Regular cardiac myocyte (primary cell): ENCODE data around the gene SEMA4B. TPM values are rescaled to one million over a fixed set of nuclear protein-coding genes. Genes with fewer than 3 reads are reported as not detected.

ENCODE experiments used
- total RNA-seq: library from RNA; depleted of rRNA; stranded (reverse); fragments of >200 nt; gene quantifications from 2 replicates; pipeline ENCODE4 v1.2.3, GENCODE V29; 2014

Gene SEMA4B
- total RNA-seq, result 8.8 and 24.2 TPM in 2 replicates

GRCh38 chr15:90201130-90201943 is at the start of gene SEMA4B:
TSS of gene SEMA4B (plus strand) at chr15:90201330. CDS start at chr15:90201579, 249 bp downstream.

GRCh38 chr15:90233387-90234095 is 32.4 kb downstream of the SEMA4B start, which contains the start of gene CIB1:
TSS of gene CIB1 (minus strand) at chr15:90233941. CDS start at chr15:90233885, 56 bp downstream.

GRCh38 chr15:90234096-90234988 is 33.2 kb downstream of the SEMA4B start, which contains the start of gene GDPGP1:
TSS of gene GDPGP1 (plus strand) at chr15:90234209. CDS start at chr15:90240909, 6,700 bp downstream.

GRCh38 chr15:90249203-90249863 is 48.2 kb downstream of the SEMA4B start, which contains the start of gene TTLL13:
TSS of gene TTLL13 (plus strand) at chr15:90249556. CDS start at chr15:90250631, 1,075 bp downstream.

GRCh38 chr15:90265271-90266060 is 64.3 kb downstream of the SEMA4B start, which contains the start of gene NGRN:
TSS of gene NGRN (plus strand) at chr15:90265672. CDS start at chr15:90265713, 41 bp downstream.

Other genes starting within 250 kb of the SEMA4B start
- gene ZNF710, start 200.0 kb upstream of the SEMA4B start, total RNA-seq, result 5.1 and 11.3 TPM in 2 replicates
- gene IDH2, start 98.9 kb upstream of the SEMA4B start, total RNA-seq, result 35.2 and 51.6 TPM in 2 replicates
- 27.1 and 57.3 TPM in 2 replicates for gene CIB1, start 32.6 kb downstream of the SEMA4B start, total RNA-seq
- 3.9 and 4.2 TPM in 2 replicates for gene GDPGP1, start 32.9 kb downstream of the SEMA4B start, total RNA-seq
- gene TTLL13, start 48.2 kb downstream of the SEMA4B start, total RNA-seq, result not detected in 2 replicates
- 90.3 and 122 TPM in 2 replicates for gene NGRN, start 64.3 kb downstream of the SEMA4B start, total RNA-seq
- 1.7 and 3.1 TPM in 2 replicates for gene ZNF774, start 151.0 kb downstream of the SEMA4B start, total RNA-seq
- gene IQGAP1, start 186.9 kb downstream of the SEMA4B start, total RNA-seq, result 176 and 222 TPM in 2 replicates